HG03139 (cell line): ENCODE results near the gene DNAH12.

ENCODE experiments used
- ATAC-seq: cut with Tn5 transposase; IDR thresholded peaks from one replicate; pipeline ENCODE4 v1.9.1; 2021; ENCODE audit not compliant: unreplicated experiment

The DNAH12 gene, protein sequence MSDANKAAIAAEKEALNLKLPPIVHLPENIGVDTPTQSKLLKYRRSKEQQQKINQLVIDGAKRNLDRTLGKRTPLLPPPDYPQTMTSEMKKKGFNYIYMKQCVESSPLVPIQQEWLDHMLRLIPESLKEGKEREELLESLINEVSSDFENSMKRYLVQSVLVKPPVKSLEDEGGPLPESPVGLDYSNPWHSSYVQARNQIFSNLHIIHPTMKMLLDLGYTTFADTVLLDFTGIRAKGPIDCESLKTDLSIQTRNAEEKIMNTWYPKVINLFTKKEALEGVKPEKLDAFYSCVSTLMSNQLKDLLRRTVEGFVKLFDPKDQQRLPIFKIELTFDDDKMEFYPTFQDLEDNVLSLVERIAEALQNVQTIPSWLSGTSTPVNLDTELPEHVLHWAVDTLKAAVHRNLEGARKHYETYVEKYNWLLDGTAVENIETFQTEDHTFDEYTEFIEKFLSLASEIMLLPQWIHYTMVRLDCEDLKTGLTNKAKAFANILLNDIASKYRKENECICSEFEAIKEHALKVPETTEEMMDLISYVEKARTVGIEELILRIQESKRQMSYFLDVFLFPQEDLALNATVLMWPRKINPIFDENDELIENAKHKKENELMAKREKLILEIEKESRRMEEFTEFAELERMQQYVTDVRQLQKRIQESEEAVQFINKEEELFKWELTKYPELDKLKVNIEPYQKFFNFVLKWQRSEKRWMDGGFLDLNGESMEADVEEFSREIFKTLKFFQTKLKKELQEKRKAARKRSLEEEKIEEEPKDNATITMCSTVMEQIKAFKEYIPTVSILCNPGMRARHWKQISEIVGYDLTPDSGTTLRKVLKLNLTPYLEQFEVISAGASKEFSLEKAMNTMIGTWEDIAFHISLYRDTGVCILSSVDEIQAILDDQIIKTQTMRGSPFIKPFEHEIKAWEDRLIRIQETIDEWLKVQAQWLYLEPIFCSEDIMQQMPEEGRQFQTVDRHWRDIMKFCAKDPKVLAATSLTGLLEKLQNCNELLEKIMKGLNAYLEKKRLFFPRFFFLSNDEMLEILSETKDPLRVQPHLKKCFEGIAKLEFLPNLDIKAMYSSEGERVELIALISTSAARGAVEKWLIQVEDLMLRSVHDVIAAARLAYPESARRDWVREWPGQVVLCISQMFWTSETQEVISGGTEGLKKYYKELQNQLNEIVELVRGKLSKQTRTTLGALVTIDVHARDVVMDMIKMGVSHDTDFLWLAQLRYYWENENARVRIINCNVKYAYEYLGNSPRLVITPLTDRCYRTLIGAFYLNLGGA (N-terminal part only)

GRCh38 chr3:57544181-57545125 lies at the start of gene DNAH12:
DNAH12 (minus strand) TSS chr3:57544344; CDS start chr3:57542870, 1,474 bp downstream.
- ATAC-seq, result no peak

- no peak for ATAC-seq
These were observed 48.2 kb upstream of the DNAH12 start for GRCh38 chr3:57592306-57592705.

- ATAC-seq, result no peak
These were observed 43.8 kb upstream of the DNAH12 start for GRCh38 chr3:57587905-57588304.

GRCh38 chr3:57586778-57587177 lies 42.6 kb upstream of the DNAH12 start:
- no peak for ATAC-seq

- no peak for ATAC-seq
These were observed 39.4 kb upstream of the DNAH12 start for GRCh38 chr3:57583544-57583943.

DNA sequence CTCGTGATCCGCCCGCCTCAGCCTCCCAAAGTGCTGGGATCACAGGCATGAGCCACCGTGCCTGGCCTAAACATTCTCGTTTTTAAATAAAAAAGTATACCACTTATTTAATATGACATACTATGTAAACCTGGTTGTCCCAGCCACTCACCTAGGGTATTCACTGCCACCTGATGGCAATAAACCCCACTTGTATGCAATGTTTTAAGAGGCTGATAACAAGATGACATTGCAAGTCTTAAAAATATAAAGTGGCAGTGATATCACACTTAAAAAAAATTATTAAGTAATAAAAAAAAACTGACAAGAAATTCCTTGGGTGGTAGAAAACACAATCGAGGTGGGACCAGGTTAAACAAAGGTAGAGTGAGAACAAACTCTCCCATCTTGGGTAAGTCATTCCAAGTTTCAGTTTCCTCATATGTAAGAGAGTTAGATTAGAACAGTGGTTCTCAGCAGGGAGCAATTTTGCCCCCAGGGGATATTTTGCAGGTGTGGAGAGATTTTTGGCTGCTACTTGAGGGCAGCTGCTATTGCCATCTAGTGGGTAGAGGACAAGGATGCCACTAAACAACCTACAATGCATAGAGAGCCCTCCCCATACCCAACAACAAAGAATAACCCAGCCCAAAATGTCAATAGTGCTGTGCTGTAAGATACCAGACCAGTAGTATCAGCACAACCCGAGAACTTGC lies 38.5 kb upstream of the DNAH12 start:
- ATAC-seq, result no peak

DNA sequence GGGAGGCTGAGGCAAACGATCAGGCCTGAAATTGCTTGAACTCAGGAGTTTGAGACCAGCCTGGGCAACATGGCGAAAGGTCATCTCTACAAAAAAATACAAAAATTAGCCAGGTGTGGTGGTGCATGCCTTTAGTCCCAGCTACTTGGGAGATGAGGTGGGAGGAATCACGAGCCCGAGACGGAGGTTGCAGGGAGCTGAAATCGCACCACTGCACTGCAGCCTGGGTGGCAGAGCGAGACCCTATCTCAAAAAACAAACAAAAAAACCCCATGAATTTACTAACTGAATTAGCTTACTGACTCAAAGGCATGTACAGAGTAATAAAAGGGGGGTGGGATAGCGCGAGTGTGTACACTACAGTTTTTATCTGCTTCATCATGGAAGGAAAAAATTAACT lies 33.7 kb upstream of the DNAH12 start:
- no peak for ATAC-seq

GRCh38 chr3:57575966-57576626 lies 32.0 kb upstream of the DNAH12 start:
- ATAC-seq, result no peak

DNA sequence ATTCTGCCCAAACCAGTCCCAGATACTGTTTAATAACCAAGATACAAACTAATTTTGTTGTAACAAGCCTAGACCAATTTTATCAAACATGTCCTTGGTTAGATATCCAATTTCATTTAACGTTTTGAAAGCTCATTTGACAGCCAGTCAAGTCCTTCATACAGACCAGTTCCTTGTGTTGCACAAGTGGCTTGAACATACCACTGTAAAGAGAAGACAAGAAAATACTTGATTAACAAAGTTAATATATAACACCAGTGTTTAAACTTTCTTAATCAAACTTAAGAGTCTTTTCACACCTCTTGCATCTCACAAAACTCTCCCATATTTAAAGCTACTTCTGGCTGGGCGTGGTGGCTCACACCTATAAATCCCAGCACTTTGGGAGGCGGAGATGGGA lies 28.0 kb upstream of the DNAH12 start:
- no peak for ATAC-seq

DNA sequence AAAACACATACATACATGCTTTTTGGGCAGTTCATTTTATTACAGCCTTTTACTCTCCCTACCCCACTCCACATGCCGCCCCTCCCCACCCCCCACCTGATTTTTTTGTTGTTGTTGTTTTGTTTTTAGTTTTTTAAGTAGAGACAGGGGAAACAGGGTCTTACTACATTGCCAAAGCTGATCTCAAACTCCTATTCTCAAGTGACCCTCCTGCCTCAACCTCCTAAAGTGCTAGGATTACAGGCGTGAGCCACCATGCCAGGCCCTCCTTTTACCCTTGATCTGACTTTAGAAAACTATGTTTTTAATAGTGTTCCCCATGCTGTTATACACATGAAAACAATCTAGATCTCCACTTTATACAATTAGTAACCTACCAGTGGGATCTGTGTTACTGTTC lies 26.7 kb upstream of the DNAH12 start:
- no peak for ATAC-seq

GRCh38 chr3:57569859-57570450 lies 25.8 kb upstream of the DNAH12 start:
- ATAC-seq, result no peak

DNA sequence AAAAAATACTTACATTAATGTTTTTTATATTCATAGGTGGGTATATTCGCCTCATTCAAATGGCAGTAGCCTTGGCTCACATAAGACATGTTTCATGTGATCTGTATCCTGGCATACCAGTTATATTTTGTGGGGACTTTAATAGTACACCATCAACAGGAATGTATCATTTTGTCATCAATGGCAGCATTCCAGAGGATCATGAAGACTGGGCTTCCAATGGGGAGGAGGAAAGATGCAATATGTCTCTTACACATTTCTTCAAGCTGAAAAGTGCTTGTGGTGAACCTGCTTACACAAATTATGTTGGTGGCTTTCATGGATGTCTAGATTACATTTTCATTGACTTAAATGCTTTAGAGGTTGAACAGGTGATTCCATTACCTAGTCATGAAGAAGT lies 15.4 kb upstream of the DNAH12 start:
- ATAC-seq, result no peak

GRCh38 chr3:57557085-57557537 lies 13.0 kb upstream of the DNAH12 start:
- peak; percentile 21 for ATAC-seq

- ATAC-seq, result peak; percentile 34
These were observed 12.4 kb upstream of the DNAH12 start for GRCh38 chr3:57556459-57557084.

DNA sequence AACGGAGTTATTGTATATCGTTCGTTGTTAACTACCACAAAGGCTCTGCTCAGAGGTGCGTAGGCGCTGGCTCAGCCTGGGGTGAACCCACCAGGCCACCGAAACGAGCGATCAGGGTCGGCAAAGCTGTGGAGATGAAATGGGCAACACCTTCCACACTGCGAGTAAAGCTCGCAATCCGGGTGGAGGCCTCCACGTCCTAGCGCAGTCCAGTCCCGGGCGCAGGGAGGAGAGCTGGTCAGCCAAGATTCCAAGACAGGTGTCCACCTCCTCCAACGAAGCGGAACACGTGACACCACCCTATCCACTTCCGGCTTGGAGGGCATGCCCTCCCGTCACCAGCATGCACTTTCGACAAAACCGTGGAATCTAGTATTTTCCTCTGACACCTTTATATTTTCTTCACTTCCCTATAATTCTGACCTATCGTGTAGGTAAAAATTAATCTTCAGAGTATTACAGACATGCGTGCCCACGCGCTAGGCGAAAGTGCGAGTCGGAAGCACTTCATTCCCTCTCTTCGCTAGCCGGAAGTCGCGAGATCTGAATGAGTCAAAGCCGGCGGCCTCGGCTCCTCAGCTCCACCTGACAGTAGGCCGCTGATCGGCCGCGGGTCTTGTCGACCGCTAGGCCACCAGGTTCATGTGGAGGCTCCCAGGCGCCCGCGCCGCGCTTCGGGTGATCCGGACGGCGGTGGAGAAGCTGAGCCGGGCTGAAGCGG lies 11.8 kb upstream of the DNAH12 start, which contains the start of gene PDE12:
Gene PDE12, plus strand, starts transcription at position 537 of the 721 bp plus-strand sequence. Its CDS starts 106 bp downstream, at position 643.
- peak; percentile 63 for ATAC-seq

DNA sequence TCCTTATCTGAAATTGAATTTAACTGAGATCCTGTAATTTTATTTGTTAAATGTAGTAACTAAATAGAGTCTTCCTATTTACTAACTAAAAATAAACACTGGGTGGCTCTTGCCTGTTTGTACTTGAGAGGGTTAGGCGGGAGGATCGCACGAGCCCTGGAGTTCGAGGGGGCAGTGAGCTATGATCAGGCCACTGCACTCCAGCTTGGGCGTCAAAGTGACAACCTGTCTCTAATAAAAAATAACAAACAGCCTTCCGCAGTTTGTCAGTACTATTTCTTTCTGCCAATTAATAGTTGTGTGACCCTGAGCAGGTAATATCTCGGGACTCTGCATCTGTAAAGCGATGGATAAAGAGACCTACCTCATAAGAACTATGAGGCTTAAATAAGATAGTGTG lies 11.2 kb upstream of the DNAH12 start:
- ATAC-seq, result no peak

GRCh38 chr3:57546616-57547015 lies 2.5 kb upstream of the DNAH12 start:
- no peak for ATAC-seq
